ENCODE data around the gene LONP1. TPM values are rescaled to one million over a fixed set of nuclear protein-coding genes. Genes with fewer than 3 reads are reported as not detected.
"Not testable (repeated sequence)": the region's sequence is repeated elsewhere in the genome, so short reads cannot be mapped to it uniquely, and the experiment has no call there.

The LONP1 gene
- polyA plus RNA-seq, 1 donor from 2014 or later = 43.1 TPM

DNA sequence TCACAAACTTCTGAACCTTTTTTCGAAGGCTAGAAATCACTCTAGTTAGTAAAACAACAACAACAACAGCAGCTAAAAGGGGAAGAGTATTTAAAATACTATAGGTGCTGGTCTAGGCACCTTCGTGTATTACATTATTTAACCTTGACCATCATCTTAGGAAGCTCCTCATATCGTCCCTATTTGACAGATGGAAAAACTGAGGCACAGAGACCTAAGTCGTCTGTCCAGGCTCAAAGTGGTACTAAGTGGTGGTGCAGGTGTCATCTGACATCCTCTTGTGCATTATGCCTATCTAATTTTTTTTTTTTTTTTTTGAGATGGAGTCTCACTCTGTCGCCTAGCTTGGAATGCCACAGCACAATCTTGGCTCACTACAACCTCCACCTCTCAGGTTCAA is 29.6 kb upstream of the LONP1 start:
- Histone ChIP-seq H3K4me3 (ENCODE audit: low read length) (no peak overlapping the region), H2AFZ (ENCODE audit: low read depth, low read length) (no peak overlapping the region), H3K27me3 (ENCODE audit: insufficient read depth, low read depth, low read length) (no peaks in the 10 kb centered on the region), H3K27ac (ENCODE audit: low read length) (no peak overlapping the region), H3K4me2 (ENCODE audit: low read length) (no peak overlapping the region), H3K9ac (ENCODE audit: low read length) (no peak overlapping the region), H3F3A (ENCODE audit: insufficient read depth, low read length, poor library complexity, severe bottlenecking) (no peaks in the 10 kb centered on the region), H3K79me2 (replicated peaks; ENCODE audit: insufficient read depth, low read length) (no peaks in the 10 kb centered on the region), H3K9me3 (ENCODE audit: low read length) (no peaks in the 10 kb centered on the region), H3K36me3 (ENCODE audit: insufficient read depth, low read length) (no peaks in the 10 kb centered on the region), H4K20me1 (ENCODE audit: insufficient read depth) (no peaks in the 10 kb centered on the region), H3K9me2 (ENCODE audit: insufficient read depth, low read length) (no peaks in the 10 kb centered on the region)
- TF ChIP-seq EZH2 (IDR thresholded peaks at IDR 0.05; ENCODE audit: borderline replicate concordance, insufficient read depth, low read length, poor library complexity, severe bottlenecking) (no peak), EP300 (conservative IDR thresholded peaks at IDR 0.05; ENCODE audit: poor library complexity, severe bottlenecking) (no peak), TAF1 (IDR thresholded peaks at IDR 0.05; ENCODE audit: low read depth) (no peak), SMC3 (conservative IDR thresholded peaks at IDR 0.05; ENCODE audit: poor library complexity) (no peak), POLR2AphosphoS5 (IDR thresholded peaks at IDR 0.05) (no peak), RAD21 (conservative IDR thresholded peaks at IDR 0.05) (no peak), MXI1 (conservative IDR thresholded peaks at IDR 0.05; ENCODE audit: poor library complexity, severe bottlenecking) (no peak)
- TF ChIP-seq, protein P1, sequence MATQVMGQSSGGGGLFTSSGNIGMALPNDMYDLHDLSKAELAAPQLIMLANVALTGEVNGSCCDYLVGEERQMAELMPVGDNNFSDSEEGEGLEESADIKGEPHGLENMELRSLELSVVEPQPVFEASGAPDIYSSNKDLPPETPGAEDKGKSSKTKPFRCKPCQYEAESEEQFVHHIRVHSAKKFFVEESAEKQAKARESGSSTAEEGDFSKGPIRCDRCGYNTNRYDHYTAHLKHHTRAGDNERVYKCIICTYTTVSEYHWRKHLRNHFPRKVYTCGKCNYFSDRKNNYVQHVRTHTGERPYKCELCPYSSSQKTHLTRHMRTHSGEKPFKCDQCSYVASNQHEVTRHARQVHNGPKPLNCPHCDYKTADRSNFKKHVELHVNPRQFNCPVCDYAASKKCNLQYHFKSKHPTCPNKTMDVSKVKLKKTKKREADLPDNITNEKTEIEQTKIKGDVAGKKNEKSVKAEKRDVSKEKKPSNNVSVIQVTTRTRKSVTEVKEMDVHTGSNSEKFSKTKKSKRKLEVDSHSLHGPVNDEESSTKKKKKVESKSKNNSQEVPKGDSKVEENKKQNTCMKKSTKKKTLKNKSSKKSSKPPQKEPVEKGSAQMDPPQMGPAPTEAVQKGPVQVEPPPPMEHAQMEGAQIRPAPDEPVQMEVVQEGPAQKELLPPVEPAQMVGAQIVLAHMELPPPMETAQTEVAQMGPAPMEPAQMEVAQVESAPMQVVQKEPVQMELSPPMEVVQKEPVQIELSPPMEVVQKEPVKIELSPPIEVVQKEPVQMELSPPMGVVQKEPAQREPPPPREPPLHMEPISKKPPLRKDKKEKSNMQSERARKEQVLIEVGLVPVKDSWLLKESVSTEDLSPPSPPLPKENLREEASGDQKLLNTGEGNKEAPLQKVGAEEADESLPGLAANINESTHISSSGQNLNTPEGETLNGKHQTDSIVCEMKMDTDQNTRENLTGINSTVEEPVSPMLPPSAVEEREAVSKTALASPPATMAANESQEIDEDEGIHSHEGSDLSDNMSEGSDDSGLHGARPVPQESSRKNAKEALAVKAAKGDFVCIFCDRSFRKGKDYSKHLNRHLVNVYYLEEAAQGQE (IDR thresholded peaks at IDR 0.05; ENCODE audit: borderline replicate concordance) = no peak
- TF ChIP-seq, protein P2, sequence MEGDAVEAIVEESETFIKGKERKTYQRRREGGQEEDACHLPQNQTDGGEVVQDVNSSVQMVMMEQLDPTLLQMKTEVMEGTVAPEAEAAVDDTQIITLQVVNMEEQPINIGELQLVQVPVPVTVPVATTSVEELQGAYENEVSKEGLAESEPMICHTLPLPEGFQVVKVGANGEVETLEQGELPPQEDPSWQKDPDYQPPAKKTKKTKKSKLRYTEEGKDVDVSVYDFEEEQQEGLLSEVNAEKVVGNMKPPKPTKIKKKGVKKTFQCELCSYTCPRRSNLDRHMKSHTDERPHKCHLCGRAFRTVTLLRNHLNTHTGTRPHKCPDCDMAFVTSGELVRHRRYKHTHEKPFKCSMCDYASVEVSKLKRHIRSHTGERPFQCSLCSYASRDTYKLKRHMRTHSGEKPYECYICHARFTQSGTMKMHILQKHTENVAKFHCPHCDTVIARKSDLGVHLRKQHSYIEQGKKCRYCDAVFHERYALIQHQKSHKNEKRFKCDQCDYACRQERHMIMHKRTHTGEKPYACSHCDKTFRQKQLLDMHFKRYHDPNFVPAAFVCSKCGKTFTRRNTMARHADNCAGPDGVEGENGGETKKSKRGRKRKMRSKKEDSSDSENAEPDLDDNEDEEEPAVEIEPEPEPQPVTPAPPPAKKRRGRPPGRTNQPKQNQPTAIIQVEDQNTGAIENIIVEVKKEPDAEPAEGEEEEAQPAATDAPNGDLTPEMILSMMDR (IDR thresholded peaks at IDR 0.05; ENCODE audit: poor library complexity, severe bottlenecking) = no peak

DNA sequence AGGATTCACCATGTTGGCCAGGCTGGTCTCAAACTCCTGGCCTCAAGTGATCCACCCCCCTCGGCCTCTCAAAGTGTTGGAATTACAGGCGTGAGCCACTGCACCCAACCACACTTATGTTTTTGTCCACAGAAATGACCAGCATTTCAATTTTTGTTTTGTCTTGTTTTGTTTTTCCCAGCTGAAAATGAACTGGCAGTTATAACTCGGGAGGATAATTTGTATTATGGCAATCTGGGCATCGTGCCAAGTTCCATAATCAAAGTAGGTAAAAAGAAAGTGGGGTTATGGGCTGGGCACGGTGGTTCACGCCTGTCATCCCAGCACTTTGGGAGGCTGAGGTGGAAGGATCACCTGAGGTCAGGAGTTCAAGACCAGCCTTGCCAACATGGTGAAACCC is 29.0 kb upstream of the LONP1 start:
- not testable (repeated sequence) for H3K4me3 ChIP-seq (ENCODE audit: low read length); H3K9ac ChIP-seq (ENCODE audit: low read length); H3K27ac ChIP-seq (ENCODE audit: low read length); H3K4me2 ChIP-seq (ENCODE audit: low read length); H3K36me3 ChIP-seq (ENCODE audit: insufficient read depth, low read length); H4K20me1 ChIP-seq (ENCODE audit: insufficient read depth); H3F3A ChIP-seq (ENCODE audit: insufficient read depth, low read length, poor library complexity, severe bottlenecking); H3K79me2 ChIP-seq (replicated peaks; ENCODE audit: insufficient read depth, low read length); H2AFZ ChIP-seq (ENCODE audit: low read depth, low read length); H3K9me3 ChIP-seq (ENCODE audit: low read length); H3K9me2 ChIP-seq (ENCODE audit: insufficient read depth, low read length); H3K27me3 ChIP-seq (ENCODE audit: insufficient read depth, low read depth, low read length)

DNA sequence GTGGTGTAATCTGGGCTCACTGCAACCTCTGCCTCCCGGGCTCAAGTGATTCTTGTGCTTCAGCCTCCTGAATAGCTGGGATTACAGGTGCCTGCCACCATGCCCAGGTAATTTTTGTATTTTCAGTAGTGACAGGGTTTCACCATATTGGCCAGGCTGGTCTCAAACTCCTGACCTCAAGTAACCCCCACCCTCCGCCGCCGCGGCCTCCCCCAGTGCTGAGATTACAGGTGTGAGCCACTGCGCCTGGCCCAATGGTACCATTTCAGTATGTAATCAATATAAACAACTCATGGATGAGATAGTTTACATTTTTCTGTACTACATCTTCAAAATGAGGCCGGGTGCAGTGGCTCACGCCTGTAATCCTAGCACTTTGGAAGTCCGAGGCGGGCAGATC is 25.1 kb upstream of the LONP1 start:
- not testable (repeated sequence) for H3K4me2 ChIP-seq (ENCODE audit: low read length); H3F3A ChIP-seq (ENCODE audit: insufficient read depth, low read length, poor library complexity, severe bottlenecking); H3K9me2 ChIP-seq (ENCODE audit: insufficient read depth, low read length); H2AFZ ChIP-seq (ENCODE audit: low read depth, low read length); H3K27me3 ChIP-seq (ENCODE audit: insufficient read depth, low read depth, low read length); H3K36me3 ChIP-seq (ENCODE audit: insufficient read depth, low read length); H3K27ac ChIP-seq (ENCODE audit: low read length); H3K9me3 ChIP-seq (ENCODE audit: low read length); H4K20me1 ChIP-seq (ENCODE audit: insufficient read depth); H3K4me3 ChIP-seq (ENCODE audit: low read length); H3K9ac ChIP-seq (ENCODE audit: low read length); H3K79me2 ChIP-seq (replicated peaks; ENCODE audit: insufficient read depth, low read length)
